ENCODE data around the gene CPSF4L. TPM values are rescaled to one million over a fixed set of nuclear protein-coding genes. Genes with fewer than 3 reads are reported as not detected.
A peak's percentile ranks its signal among the peaks of the same experiment; 100 is the strongest.

Gene CPSF4L
- total and polyA plus RNA-seq, 2 of the 13 experiments (the other 11 are each of a cell fraction or from before 2014, with no cell fraction given), result 0.73 to 1.6 TPM

DNA sequence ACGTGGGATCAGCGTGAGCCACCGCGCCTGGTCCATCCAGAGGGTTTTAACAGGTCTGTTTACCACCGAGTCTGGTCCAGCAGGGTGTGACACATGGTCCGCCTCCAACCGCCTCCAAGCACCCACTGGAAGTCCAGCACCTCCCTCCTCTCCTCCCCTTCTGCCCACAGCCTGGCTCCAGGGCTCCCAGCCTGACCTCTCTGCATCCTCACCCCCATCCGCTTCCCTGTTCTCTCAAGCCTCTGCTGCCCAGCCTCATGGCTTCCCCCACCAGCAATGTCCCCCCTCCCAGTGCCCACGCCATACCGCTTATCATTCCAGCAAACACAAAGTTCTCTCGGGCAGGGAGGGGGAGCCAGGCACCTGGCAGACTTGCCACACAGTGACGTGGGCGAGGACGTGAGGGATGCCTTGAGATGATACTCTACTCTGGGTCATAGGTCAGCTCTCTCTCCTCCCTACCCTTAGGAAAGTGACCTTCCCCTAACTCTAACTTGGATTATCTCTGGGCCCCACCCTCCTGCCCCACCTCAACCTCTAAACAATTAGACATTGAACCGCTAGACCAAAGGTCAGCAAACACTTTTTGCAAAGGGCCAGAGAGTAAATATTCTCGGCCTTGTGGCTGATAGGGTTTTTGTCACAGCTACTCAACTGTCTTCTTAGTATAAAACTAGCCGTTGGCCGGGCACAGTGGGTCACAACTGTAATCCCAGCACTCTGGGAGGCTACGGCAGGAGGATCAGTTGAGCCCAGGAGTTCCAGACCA is 27.0 kb upstream of the CPSF4L start (continued):
- TF ChIP-seq SMARCC2 (IDR thresholded peaks at IDR 0.05) (no peak), ZNF737 (CRISPR knock-in tag; IDR thresholded peaks at IDR 0.05; ENCODE audit: borderline replicate concordance) (no peak), CC2D1A (CRISPR knock-in tag; IDR thresholded peaks at IDR 0.05) (no peak), ZNF326 (CRISPR knock-in tag; IDR thresholded peaks at IDR 0.05; ENCODE audit: borderline replicate concordance) (no peak), ZNF263 (CRISPR knock-in tag; IDR thresholded peaks at IDR 0.05) (peak; percentile 88), MTA1 (CRISPR knock-in tag; IDR thresholded peaks at IDR 0.05; ENCODE audit: borderline replicate concordance) (peak; percentile 100), ZNF775 (CRISPR knock-in tag; IDR thresholded peaks at IDR 0.05; ENCODE audit: borderline replicate concordance) (no peak), ETV5 (CRISPR knock-in tag; IDR thresholded peaks at IDR 0.05; ENCODE audit: borderline replicate concordance) (peak; percentile 30; the same call in 1 of the 2 replicates), KLF11 (CRISPR knock-in tag; IDR thresholded peaks at IDR 0.05) (peak; percentile 63; the same call in 1 of the 2 replicates), ZNF552 (CRISPR knock-in tag; IDR thresholded peaks at IDR 0.05; ENCODE audit: borderline replicate concordance) (no peak), TP53 (CRISPR knock-in tag; conservative IDR thresholded peaks at IDR 0.05) (no peak), THAP11 (CRISPR knock-in tag; IDR thresholded peaks at IDR 0.05) (peak; percentile 71), SIX1 (CRISPR knock-in tag; IDR thresholded peaks at IDR 0.05; ENCODE audit: borderline replicate concordance) (peak; percentile 82), MAFF (IDR thresholded peaks at IDR 0.05; ENCODE audit: low read depth, low read length) (no peak), ZNF530 (CRISPR knock-in tag; IDR thresholded peaks at IDR 0.05; ENCODE audit: low read depth) (no peak), ZBTB42 (CRISPR knock-in tag; IDR thresholded peaks at IDR 0.05) (no peak), ZNF451 (CRISPR knock-in tag; IDR thresholded peaks at IDR 0.05) (no peak), NFIC (IDR thresholded peaks at IDR 0.05; ENCODE audit: low read length) (no peak), ZNF235 (CRISPR knock-in tag; IDR thresholded peaks at IDR 0.05; ENCODE audit: borderline replicate concordance) (no peak), ZNF430 (CRISPR knock-in tag; IDR thresholded peaks at IDR 0.05) (peak; percentile 98), ZNF335 (CRISPR knock-in tag; IDR thresholded peaks at IDR 0.05) (peak; percentile 69), ZNF678 (CRISPR knock-in tag; IDR thresholded peaks at IDR 0.05) (no peak; the same call in 1 of the 2 replicates), DNMT3B (CRISPR knock-in tag; conservative IDR thresholded peaks at IDR 0.05) (0 out of 2 replicates have a peak, but pooled peaks have one; percentile 26)
- TF ChIP-seq, protein P1, sequence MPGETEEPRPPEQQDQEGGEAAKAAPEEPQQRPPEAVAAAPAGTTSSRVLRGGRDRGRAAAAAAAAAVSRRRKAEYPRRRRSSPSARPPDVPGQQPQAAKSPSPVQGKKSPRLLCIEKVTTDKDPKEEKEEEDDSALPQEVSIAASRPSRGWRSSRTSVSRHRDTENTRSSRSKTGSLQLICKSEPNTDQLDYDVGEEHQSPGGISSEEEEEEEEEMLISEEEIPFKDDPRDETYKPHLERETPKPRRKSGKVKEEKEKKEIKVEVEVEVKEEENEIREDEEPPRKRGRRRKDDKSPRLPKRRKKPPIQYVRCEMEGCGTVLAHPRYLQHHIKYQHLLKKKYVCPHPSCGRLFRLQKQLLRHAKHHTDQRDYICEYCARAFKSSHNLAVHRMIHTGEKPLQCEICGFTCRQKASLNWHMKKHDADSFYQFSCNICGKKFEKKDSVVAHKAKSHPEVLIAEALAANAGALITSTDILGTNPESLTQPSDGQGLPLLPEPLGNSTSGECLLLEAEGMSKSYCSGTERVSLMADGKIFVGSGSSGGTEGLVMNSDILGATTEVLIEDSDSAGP (CRISPR knock-in tag; IDR thresholded peaks at IDR 0.05; ENCODE audit: borderline replicate concordance), result peak; percentile 90
- TF ChIP-seq, protein P2, sequence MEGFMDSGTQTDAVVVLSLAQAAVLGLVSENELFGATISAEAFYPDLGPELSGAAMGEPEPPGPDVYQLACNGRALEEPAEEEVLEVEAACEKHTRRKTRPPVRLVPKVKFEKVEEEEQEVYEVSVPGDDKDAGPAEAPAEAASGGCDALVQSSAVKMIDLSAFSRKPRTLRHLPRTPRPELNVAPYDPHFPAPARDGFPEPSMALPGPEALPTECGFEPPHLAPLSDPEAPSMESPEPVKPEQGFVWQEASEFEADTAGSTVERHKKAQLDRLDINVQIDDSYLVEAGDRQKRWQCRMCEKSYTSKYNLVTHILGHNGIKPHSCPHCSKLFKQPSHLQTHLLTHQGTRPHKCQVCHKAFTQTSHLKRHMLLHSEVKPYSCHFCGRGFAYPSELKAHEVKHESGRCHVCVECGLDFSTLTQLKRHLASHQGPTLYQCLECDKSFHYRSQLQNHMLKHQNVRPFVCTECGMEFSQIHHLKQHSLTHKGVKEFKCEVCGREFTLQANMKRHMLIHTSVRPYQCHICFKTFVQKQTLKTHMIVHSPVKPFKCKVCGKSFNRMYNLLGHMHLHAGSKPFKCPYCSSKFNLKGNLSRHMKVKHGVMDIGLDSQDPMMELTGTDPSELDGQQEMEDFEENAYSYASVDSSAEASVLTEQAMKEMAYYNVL (CRISPR knock-in tag; IDR thresholded peaks at IDR 0.05; ENCODE audit: borderline replicate concordance), result peak; percentile 93
- TF ChIP-seq, protein P3, sequence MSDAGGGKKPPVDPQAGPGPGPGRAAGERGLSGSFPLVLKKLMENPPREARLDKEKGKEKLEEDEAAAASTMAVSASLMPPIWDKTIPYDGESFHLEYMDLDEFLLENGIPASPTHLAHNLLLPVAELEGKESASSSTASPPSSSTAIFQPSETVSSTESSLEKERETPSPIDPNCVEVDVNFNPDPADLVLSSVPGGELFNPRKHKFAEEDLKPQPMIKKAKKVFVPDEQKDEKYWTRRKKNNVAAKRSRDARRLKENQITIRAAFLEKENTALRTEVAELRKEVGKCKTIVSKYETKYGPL (CRISPR knock-in tag; IDR thresholded peaks at IDR 0.05), result no peak

All from HepG2 (cell line).